HepG2 (cell line): ENCODE results near the gene MATN1. TPM values are rescaled to one million over a fixed set of nuclear protein-coding genes. Genes with fewer than 3 reads are reported as not detected.
A peak's percentile ranks its signal among the peaks of the same experiment; 100 is the strongest.

Experiments
- ATAC-seq: fragments of 200-7000 bp; cut with Tn5 transposase; 3 replicates; pipeline ENCODE4 v1.9.1; 2020; ENCODE audit warnings: mild to moderate bottlenecking, moderate library complexity
- BruUV-seq: library from RNA; stranded (reverse); fragments of 400-500 nt; replicated peaks from 2 replicates; lab custom pipeline; 2021; lab: Mats Ljungman, UMichigan
- CTCF ChIA-PET: fragments of 300-600 bp; formaldehyde crosslinking; extraction: SDS; loops from one replicate; lab custom pipeline; 2021; ENCODE audit warnings: low total read pairs, inconsistent platforms, low intra/inter-chr PET ratio; lab: Yijun Ruan, JAX
- POLR2A ChIA-PET: fragments of 350-600 bp; sonication (Branson Sonifier 250); formaldehyde crosslinking; loops from one replicate; lab custom pipeline; 2020; ENCODE audit warnings: antibody characterized with exemption, inconsistent platforms; lab: Yijun Ruan, JAX
- DNase-seq: peaks from one replicate; pipeline ENCODE4 v3.0.0-alpha.2; 2015; ENCODE audit warnings: low spot score
- FAIRE-seq: peaks from 3 replicates; lab custom pipeline; 2011; peaks lifted over from hg19 to GRCh38; lab: Jason Lieb, UNC
- H2AFZ ChIP-seq: one replicate; pipeline ENCODE4 v1.6.1; 2011; ENCODE audit warnings: low read length, inconsistent platforms
- H3K27ac ChIP-seq: fragments of 300-600 bp; 3 replicates; pipeline ENCODE4 v1.8.0; 2011; ENCODE audit warnings: mixed run types, mild to moderate bottlenecking, mixed read lengths, low read length, inconsistent platforms; ENCODE audit not compliant: insufficient read depth; ENCODE audit errors: extremely low read length
- H3K27me3 ChIP-seq, 2 experiments: fragments of 200-600 bp in 1 of 2; 2 replicates in 1 of 2; 3 replicates in 1 of 2; pipeline versions ENCODE4 v1.6.0 to v1.8.0; 2011; ENCODE audit warnings: low read length in 2 of 2, mild to moderate bottlenecking in 2 of 2, moderate library complexity in 2 of 2, inconsistent platforms in 1 of 2; ENCODE audit not compliant: insufficient read depth in 2 of 2, control insufficient read depth in 1 of 2
- H3K36me3 ChIP-seq, 2 experiments: fragments of 200-600 bp in 1 of 2; replicated peaks in 1 of 2; 2 replicates in 1 of 2; 3 replicates in 1 of 2; pipeline versions ENCODE4 v1.5.1 to v1.8.0; 2011; ENCODE audit warnings: low read length in 2 of 2, inconsistent platforms in 1 of 2; ENCODE audit not compliant: insufficient read depth in 2 of 2, control insufficient read depth in 1 of 2
- H3K4me1 ChIP-seq: 2 replicates; pipeline ENCODE4 v1.5.1; 2012; ENCODE audit warnings: low read length, inconsistent platforms; ENCODE audit not compliant: insufficient read depth
- H3K4me2 ChIP-seq: 2 replicates; pipeline ENCODE4 v1.6.0; 2011; ENCODE audit warnings: low read depth, low read length, inconsistent platforms
- H3K4me3 ChIP-seq, 3 experiments: fragments of 200-600 bp in 1 of 3; sonication (generic), shearing (Covaris generic) in 1 of 3; replicated peaks in 1 of 3; 2 replicates each; pipeline ENCODE4 v1.5.1; 2011 to 2016; ENCODE audit warnings: low read length in 3 of 3, inconsistent platforms in 2 of 3, low read depth in 2 of 3, mild to moderate bottlenecking in 2 of 3, control low read depth in 1 of 3, mixed read lengths in 1 of 3; ENCODE audit not compliant: insufficient read depth in 1 of 3
- H3K79me2 ChIP-seq: one replicate; pipeline ENCODE4 v1.6.1; 2011; ENCODE audit warnings: low read length, inconsistent platforms; ENCODE audit not compliant: insufficient read depth
- H3K9ac ChIP-seq: 2 replicates; pipeline ENCODE4 v1.6.0; 2011; ENCODE audit warnings: mild to moderate bottlenecking, low read depth, low read length, inconsistent platforms; ENCODE audit not compliant: insufficient read depth
- H3K9me3 ChIP-seq: 2 replicates; pipeline ENCODE4 v1.5.1; 2012; ENCODE audit warnings: mild to moderate bottlenecking, low read length
- H4K20me1 ChIP-seq: 2 replicates; pipeline ENCODE4 v1.6.0; 2011; ENCODE audit warnings: inconsistent platforms, mild to moderate bottlenecking, low read length, moderate library complexity; ENCODE audit not compliant: insufficient read depth
- SSRP1 ChIP-seq: IDR thresholded peaks from 2 replicates; pipeline ENCODE4 v1.6.1; 2016; ENCODE audit warnings: control low read depth
- ZNF629 ChIP-seq: sonication (generic); formaldehyde crosslinking; conservative IDR thresholded peaks from 2 replicates; pipeline ENCODE4 v1.5.0; 2020; ENCODE audit warnings: missing genetic modification reagents
- ZNF768 ChIP-seq: sonication (generic); formaldehyde crosslinking; IDR thresholded peaks from 2 replicates; pipeline ENCODE4 v1.4.0; 2020; ENCODE audit warnings: missing genetic modification reagents
- WGBS: methylation state at CpG from one replicate; pipeline ENCODE4 v1.1.6; 2017; ENCODE audit warnings: low lambda C conversion rate; 5-methylcytosine and 5-hydroxymethylcytosine counted together
- in situ Hi-C: cut with HindIII; loops from 2 replicates; pipeline ENCODE4 v1.10.0; 2017; ENCODE audit warnings: low pct_unique_long_range_greater_than_20kb; ENCODE audit not compliant: extremely low pct_ligation_motif_present
- intact Hi-C: fragments of 100-400 bp; cut with micrococcal nuclease; formaldehyde crosslinking; loops from one replicate; pipeline ENCODE4 v1.10.0; 2022; ENCODE audit not compliant: unreplicated experiment
- polyA plus RNA-seq, 8 experiments: library from polyadenylated mRNA; depleted of rRNA in 3 of 8; stranded (reverse) in 7 of 8; unstranded in 1 of 8; fragments of >200 nt; fragmentation: Illumina TruSeq in 4 of 8; extraction: Trizol in 4 of 8; gene quantifications; 2 replicates each; pipeline versions ENCODE4 v1.2.1 to v1.2.3, GENCODE V29; 2011 to 2016; ENCODE audit warnings: low read depth in 4 of 8, missing spikeins in 1 of 8, mixed read lengths in 1 of 8; ENCODE audit not compliant: insufficient read depth in 1 of 8
- total RNA-seq, 5 experiments: library from RNA; depleted of rRNA; stranded (reverse); fragments of >200 nt; fragmentation: Illumina TruSeq; extraction: Trizol; gene quantifications; 2 replicates each; pipeline ENCODE4 v1.2.3, GENCODE V29; 2016; ENCODE audit warnings: low read depth in 1 of 5
- TF ChIP-seq, protein P1 (sequence below): sonication (generic); formaldehyde crosslinking; IDR thresholded peaks from 2 replicates; pipeline ENCODE4 v1.5.0; 2020; ENCODE audit warnings: mild to moderate bottlenecking, missing genetic modification reagents, moderate library complexity
- TF ChIP-seq, protein P2 (sequence below): sonication (generic); formaldehyde crosslinking; IDR thresholded peaks from 2 replicates; pipeline ENCODE4 v1.9.0; 2021; ENCODE audit warnings: missing genetic modification reagents, borderline replicate concordance

MATN1 gene
- total and polyA plus RNA-seq, 2 of the 13 experiments (the other 11 are each of a cell fraction or from before 2014, with no cell fraction given): 0.04 to 0.05 TPM

DNA sequence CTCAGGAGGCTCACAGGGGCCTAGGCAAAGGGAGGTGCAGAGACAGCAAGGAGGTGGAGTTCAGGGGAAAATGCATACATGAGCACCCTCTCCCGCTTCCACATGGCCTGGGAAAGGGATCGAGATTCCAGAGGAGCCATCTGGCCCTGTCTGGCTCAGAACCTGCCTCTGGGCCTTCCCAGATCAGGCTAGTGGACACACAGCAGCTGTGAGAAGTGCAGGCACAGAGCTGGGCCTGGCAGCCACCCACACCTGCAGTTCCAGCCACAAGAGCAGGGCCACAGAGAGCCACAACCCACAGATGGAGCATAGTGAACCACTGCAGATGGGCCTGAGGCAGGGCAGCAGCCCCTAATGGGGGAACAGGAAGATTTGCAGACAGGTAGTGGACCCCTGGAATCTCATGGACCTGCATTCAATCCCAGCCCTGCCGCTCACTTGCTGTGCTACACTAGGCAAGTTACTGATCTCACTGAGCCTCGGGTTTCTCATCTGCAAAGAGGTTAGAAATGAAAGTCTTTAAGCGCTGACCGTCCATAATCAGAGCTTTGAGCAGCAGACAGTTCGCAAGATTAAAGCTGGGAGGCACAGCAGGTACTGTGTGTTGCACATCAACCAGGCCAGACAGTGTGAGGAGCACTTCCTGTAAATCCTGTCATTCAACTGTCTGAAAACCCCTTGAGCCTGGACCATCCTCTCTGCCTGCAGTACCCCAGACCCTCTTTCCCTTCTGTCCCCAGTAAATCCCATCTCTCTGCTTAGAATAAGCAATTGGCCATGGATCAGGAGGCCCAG, 58.0 kb downstream of the MATN1 start:
- ATAC-seq: no peak
- POLR2A ChIA-PET: no interaction called here
- no peak for FAIRE-seq

DNA sequence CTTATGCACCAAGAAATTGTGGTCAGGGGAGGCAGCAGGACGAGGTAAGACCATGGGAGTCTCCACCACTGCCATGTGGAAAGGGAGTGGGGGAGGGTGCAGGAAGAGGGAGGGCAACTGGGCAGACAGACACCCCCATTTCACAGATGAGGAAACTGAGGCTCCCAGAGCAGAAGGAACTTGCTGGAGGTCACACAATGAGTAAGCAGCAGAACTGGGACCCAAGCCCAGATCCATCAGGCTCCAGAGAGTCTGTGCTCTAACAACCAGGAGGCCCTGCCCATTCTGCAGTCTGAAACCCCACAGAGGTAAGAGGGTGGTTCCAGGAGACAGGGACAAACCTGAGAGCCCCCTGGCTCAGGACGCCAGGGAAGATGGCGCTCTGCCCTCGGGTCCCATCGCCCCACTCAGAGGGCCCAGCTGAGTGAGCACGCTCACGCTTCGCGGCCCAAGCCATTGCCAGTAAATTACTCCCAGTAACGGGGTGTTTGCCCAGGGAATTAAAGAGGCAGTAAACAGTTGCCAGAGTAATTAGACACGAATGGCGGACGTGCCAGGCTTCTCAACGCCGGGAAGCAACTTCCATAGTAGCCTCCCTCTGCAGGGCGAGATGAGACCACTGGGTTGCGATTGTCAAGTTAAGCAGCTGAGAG, 59.2 kb downstream of the MATN1 start:
- BruUV-seq: no TSS peak
- no peak for ATAC-seq

More for the DNA sequence above, 58.0 kb downstream of the MATN1 start:
- BruUV-seq: no TSS peak
- intact Hi-C loops (no loop called here), in situ Hi-C loops (no loop called here)
- Histone ChIP-seq H3K79me2 (no peaks in the 10 kb centered on the region), H3K9ac (no peak overlapping the region), H3K4me1 (peaks cover 29% of the 10 kb centered on the region), H4K20me1 (no peaks in the 10 kb centered on the region), H2AFZ (no peak overlapping the region), H3K36me3 (no peaks in the 10 kb centered on the region), H3K9me3 (no peaks in the 10 kb centered on the region), H3K4me3 (no peak overlapping the region), H3K27ac (no peak overlapping the region), H3K4me2 (no peak overlapping the region), H3K27me3 (peaks cover 0 to 22% of the 10 kb centered on the region in 2 experiments; a peak in 4 of 5 replicates)
- 50% methylated on average over 7 of the region's 7 CpGs for WGBS
- TF ChIP-seq, protein P1, sequence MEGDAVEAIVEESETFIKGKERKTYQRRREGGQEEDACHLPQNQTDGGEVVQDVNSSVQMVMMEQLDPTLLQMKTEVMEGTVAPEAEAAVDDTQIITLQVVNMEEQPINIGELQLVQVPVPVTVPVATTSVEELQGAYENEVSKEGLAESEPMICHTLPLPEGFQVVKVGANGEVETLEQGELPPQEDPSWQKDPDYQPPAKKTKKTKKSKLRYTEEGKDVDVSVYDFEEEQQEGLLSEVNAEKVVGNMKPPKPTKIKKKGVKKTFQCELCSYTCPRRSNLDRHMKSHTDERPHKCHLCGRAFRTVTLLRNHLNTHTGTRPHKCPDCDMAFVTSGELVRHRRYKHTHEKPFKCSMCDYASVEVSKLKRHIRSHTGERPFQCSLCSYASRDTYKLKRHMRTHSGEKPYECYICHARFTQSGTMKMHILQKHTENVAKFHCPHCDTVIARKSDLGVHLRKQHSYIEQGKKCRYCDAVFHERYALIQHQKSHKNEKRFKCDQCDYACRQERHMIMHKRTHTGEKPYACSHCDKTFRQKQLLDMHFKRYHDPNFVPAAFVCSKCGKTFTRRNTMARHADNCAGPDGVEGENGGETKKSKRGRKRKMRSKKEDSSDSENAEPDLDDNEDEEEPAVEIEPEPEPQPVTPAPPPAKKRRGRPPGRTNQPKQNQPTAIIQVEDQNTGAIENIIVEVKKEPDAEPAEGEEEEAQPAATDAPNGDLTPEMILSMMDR: no peak
- peak; percentile 42; the same call in 1 of the 2 replicates for TF ChIP-seq ZNF768 (CRISPR knock-in tag)
- no peak for DNase-seq
- CTCF ChIA-PET: no interaction called here

More for the DNA sequence above, 59.2 kb downstream of the MATN1 start:
- no peak overlapping the region for H3K27ac ChIP-seq
- DNase-seq (no peak), FAIRE-seq (no peak)
- CTCF ChIA-PET: no interaction called here
- H3K27me3 ChIP-seq: peaks cover 1 to 29% of the 10 kb centered on the region in 2 experiments; a peak in 4 of 5 replicates
- H2AFZ ChIP-seq: no peak overlapping the region
- no peak overlapping the region for H3K4me3 ChIP-seq
- intact Hi-C loops: no loop called here
- no peak overlapping the region for H3K9ac ChIP-seq
- 54% methylated on average over 17 of the region's 17 CpGs for WGBS
- no peaks in the 10 kb centered on the region for H3K79me2 ChIP-seq
- no peaks in the 10 kb centered on the region for H4K20me1 ChIP-seq
- H3K4me1 ChIP-seq: peaks cover 29% of the 10 kb centered on the region
- POLR2A ChIA-PET: no interaction called here
- in situ Hi-C loops: no loop called here
- no peaks in the 10 kb centered on the region for H3K36me3 ChIP-seq
- no peak overlapping the region for H3K4me2 ChIP-seq
- H3K9me3 ChIP-seq: no peaks in the 10 kb centered on the region
- TF ChIP-seq ZNF629 (CRISPR knock-in tag): peak; percentile 74
- no peak for TF ChIP-seq SSRP1 (CRISPR knock-in tag)
- TF ChIP-seq, protein P2, sequence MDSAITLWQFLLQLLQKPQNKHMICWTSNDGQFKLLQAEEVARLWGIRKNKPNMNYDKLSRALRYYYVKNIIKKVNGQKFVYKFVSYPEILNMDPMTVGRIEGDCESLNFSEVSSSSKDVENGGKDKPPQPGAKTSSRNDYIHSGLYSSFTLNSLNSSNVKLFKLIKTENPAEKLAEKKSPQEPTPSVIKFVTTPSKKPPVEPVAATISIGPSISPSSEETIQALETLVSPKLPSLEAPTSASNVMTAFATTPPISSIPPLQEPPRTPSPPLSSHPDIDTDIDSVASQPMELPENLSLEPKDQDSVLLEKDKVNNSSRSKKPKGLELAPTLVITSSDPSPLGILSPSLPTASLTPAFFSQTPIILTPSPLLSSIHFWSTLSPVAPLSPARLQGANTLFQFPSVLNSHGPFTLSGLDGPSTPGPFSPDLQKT (CRISPR knock-in tag): no peak
